A673 (cell line): Measurements from ENCODE around the gene NLGN1.

ENCODE experiments used
- EZH2 ChIP-seq: fragments of 200-600 bp; sonication (generic); IDR thresholded peaks from 2 replicates; pipeline ENCODE4 v1.6.1; 2017; ENCODE audit warnings: borderline replicate concordance, low read depth, mild to moderate bottlenecking, mixed read lengths, antibody characterized with exemption, low read length; ENCODE audit not compliant: poor library complexity, severe bottlenecking
- TF ChIP-seq, protein P1 (sequence below): fragments of 300-800, 200-600 bp; sonication (generic); conservative IDR thresholded peaks from 2 replicates; pipeline ENCODE4 v1.5.1; 2017; ENCODE audit warnings: low read depth, mild to moderate bottlenecking, antibody characterized with exemption, low read length, moderate library complexity, mixed read lengths

DNA sequence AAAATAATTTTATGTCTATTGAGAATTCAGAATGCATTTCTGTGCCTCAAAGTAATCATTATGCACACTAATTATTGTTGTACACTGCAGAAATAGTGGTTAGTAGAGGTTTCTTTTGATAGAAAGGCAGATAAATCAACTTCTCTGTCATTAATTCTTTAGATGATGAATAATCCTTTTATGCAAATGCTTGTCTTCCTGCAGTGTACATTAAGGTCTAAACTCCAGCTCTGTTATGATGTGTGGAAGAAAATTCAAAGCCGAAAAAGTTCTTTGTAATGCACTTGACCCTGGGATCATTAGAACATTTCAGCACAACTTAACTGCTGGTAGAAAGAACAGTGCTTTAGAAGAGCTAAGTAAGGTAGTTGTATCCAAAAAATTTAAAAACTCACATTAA lies 353.0 kb downstream of the NLGN1 start:
- TF ChIP-seq, protein P1, sequence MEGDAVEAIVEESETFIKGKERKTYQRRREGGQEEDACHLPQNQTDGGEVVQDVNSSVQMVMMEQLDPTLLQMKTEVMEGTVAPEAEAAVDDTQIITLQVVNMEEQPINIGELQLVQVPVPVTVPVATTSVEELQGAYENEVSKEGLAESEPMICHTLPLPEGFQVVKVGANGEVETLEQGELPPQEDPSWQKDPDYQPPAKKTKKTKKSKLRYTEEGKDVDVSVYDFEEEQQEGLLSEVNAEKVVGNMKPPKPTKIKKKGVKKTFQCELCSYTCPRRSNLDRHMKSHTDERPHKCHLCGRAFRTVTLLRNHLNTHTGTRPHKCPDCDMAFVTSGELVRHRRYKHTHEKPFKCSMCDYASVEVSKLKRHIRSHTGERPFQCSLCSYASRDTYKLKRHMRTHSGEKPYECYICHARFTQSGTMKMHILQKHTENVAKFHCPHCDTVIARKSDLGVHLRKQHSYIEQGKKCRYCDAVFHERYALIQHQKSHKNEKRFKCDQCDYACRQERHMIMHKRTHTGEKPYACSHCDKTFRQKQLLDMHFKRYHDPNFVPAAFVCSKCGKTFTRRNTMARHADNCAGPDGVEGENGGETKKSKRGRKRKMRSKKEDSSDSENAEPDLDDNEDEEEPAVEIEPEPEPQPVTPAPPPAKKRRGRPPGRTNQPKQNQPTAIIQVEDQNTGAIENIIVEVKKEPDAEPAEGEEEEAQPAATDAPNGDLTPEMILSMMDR = no peak
- TF ChIP-seq EZH2 = no peak
